Chondrocyte (in vitro differentiated cells): Measurements from ENCODE around the gene NOVA1. TPM values are rescaled to one million over a fixed set of nuclear protein-coding genes. Genes with fewer than 3 reads are reported as not detected.

Experiments
- DNase-seq: peaks from one replicate; pipeline ENCODE4 v3.0.0; 2021; ENCODE audit warnings: mixed read lengths, low spot score
- H3K27ac Mint-ChIP-seq: one replicate; pipeline ENCODE4 v1.8.0; 2021; ENCODE audit warnings: mild to moderate bottlenecking, moderate library complexity, mixed read lengths; ENCODE audit not compliant: unreplicated experiment
- H3K27me3 Mint-ChIP-seq: 2 replicates; pipeline ENCODE4 v1.8.0; 2021; ENCODE audit warnings: low read depth, mixed read lengths
- H3K36me3 Mint-ChIP-seq: 2 replicates; pipeline ENCODE4 v1.8.0; 2021; ENCODE audit warnings: low read depth, mixed read lengths
- H3K4me1 Mint-ChIP-seq: 2 replicates; pipeline ENCODE4 v1.8.0; 2021; ENCODE audit warnings: low read depth, mild to moderate bottlenecking, mixed read lengths
- H3K4me3 Mint-ChIP-seq: one replicate; pipeline ENCODE4 v1.8.0; 2021; ENCODE audit warnings: mild to moderate bottlenecking, moderate library complexity, mixed read lengths; ENCODE audit not compliant: unreplicated experiment
- H3K9me3 Mint-ChIP-seq: 2 replicates; pipeline ENCODE4 v1.8.0; 2021; ENCODE audit warnings: low read depth, mixed read lengths
- total RNA-seq: library from RNA; stranded (reverse); gene quantifications from 3 replicates; pipeline ENCODE4 v1.2.1, GENCODE V29; 2021
- TF ChIP-seq, protein P1 (sequence below): fragments of 200-600 bp; sonication (generic); IDR thresholded peaks from 2 replicates; pipeline ENCODE4 v1.5.0; 2021; ENCODE audit warnings: antibody characterized with exemption, mild to moderate bottlenecking, moderate library complexity

NOVA1 gene
- total RNA-seq, 1 donor from 2014 or later = 0.97 TPM

GRCh38 chr14:26429205-26429604 is 168.6 kb downstream of the NOVA1 start:
- Mint-ChIP-seq H3K27ac (no peak overlapping the region), H3K4me3 (no peak overlapping the region), H3K36me3 (no peaks in the 10 kb centered on the region), H3K4me1 (no peaks in the 10 kb centered on the region), H3K27me3 (peaks cover 8% of the 10 kb centered on the region), H3K9me3 (no peaks in the 10 kb centered on the region)
- no peak for DNase-seq
- TF ChIP-seq, protein P1, sequence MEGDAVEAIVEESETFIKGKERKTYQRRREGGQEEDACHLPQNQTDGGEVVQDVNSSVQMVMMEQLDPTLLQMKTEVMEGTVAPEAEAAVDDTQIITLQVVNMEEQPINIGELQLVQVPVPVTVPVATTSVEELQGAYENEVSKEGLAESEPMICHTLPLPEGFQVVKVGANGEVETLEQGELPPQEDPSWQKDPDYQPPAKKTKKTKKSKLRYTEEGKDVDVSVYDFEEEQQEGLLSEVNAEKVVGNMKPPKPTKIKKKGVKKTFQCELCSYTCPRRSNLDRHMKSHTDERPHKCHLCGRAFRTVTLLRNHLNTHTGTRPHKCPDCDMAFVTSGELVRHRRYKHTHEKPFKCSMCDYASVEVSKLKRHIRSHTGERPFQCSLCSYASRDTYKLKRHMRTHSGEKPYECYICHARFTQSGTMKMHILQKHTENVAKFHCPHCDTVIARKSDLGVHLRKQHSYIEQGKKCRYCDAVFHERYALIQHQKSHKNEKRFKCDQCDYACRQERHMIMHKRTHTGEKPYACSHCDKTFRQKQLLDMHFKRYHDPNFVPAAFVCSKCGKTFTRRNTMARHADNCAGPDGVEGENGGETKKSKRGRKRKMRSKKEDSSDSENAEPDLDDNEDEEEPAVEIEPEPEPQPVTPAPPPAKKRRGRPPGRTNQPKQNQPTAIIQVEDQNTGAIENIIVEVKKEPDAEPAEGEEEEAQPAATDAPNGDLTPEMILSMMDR = no peak

DNA sequence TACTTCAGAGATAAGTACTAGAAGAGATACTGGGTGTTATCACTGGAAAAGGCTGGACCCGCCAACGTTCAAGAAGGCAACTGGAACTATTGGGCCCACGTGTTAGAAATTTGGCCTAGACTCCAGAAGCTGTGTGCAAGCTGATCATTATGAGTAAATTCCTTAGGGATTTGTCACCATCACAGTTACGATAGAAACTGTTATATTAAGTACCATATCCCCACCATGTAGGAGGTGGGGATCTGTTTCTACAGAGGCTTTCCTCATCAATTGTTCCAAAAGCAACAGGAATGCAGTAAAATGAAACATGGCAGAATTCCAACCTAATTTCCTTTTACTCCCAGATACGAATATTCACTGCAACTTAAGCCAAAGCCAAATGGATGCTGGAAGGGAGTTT is 170.7 kb downstream of the NOVA1 start:
- Mint-ChIP-seq H3K27me3 (peaks cover 5% of the 10 kb centered on the region), H3K4me3 (no peak overlapping the region), H3K27ac (no peak overlapping the region), H3K9me3 (no peaks in the 10 kb centered on the region), H3K4me1 (no peaks in the 10 kb centered on the region), H3K36me3 (no peaks in the 10 kb centered on the region)
- DNase-seq = no peak
- TF ChIP-seq, protein P1 = no peak

DNA sequence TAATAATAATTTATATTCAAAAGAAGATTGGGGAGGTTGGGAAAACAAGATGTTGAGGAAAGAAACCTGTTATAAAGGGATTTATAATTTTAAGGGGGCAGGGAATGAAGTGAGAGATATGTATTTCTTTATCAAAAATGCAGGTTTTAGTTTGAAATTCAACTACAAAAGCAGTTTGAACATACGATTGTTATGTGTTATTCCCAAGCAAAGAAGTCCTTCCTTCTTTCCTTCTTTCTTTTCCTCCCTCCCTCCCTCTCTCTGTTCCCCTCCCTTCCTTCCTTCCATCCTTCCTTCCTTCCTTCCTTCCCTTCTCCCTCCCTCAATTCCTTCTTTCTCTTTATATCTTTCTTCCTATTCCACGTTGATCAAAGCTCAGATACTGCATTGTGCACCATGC is 173.3 kb downstream of the NOVA1 start:
- TF ChIP-seq, protein P1 = no peak
- H3K4me1 Mint-ChIP-seq = no peaks in the 10 kb centered on the region
- DNase-seq = no peak
- no peaks in the 10 kb centered on the region for H3K9me3 Mint-ChIP-seq
- no peak overlapping the region for H3K27ac Mint-ChIP-seq
- H3K4me3 Mint-ChIP-seq = no peak overlapping the region
- peaks cover 9% of the 10 kb centered on the region for H3K27me3 Mint-ChIP-seq
- H3K36me3 Mint-ChIP-seq = no peaks in the 10 kb centered on the region

- no peak overlapping the region for H3K4me3 Mint-ChIP-seq
- no peaks in the 10 kb centered on the region for H3K36me3 Mint-ChIP-seq
- H3K27me3 Mint-ChIP-seq = peaks cover 6% of the 10 kb centered on the region
- DNase-seq = no peak
- no peaks in the 10 kb centered on the region for H3K4me1 Mint-ChIP-seq
- no peak overlapping the region for H3K27ac Mint-ChIP-seq
- no peaks in the 10 kb centered on the region for H3K9me3 Mint-ChIP-seq
- TF ChIP-seq, protein P1 = no peak
Observed at GRCh38 chr14:26415618-26416123, 182.2 kb downstream of the NOVA1 start.

- no peaks in the 10 kb centered on the region for H3K36me3 Mint-ChIP-seq
- H3K9me3 Mint-ChIP-seq = no peaks in the 10 kb centered on the region
- TF ChIP-seq, protein P1 = no peak
- no peak overlapping the region for H3K27ac Mint-ChIP-seq
- DNase-seq = no peak
- no peak overlapping the region for H3K4me3 Mint-ChIP-seq
- peaks cover 2% of the 10 kb centered on the region for H3K27me3 Mint-ChIP-seq
- no peaks in the 10 kb centered on the region for H3K4me1 Mint-ChIP-seq
Observed at GRCh38 chr14:26414926-26415325, 182.9 kb downstream of the NOVA1 start.
